ENCODE data around the gene PCDHA8. TPM values are rescaled to one million over a fixed set of nuclear protein-coding genes. Genes with fewer than 3 reads are reported as not detected.

PCDHA8 gene
- total and polyA plus RNA-seq, 2 of the 13 experiments (the other 11 are each of a cell fraction or from before 2014, with no cell fraction given): 0.03 to 0.11 TPM

GRCh38 chr5:140883927-140884697 lies 43.1 kb downstream of the PCDHA8 start (continued):
- no peak for TF ChIP-seq ZNF230 (CRISPR knock-in tag; IDR thresholded peaks at IDR 0.05)
- no peak for TF ChIP-seq ZNF652 (CRISPR knock-in tag; IDR thresholded peaks at IDR 0.05; ENCODE audit: borderline replicate concordance, low read depth)

Other genes with a start within 250 kb of the PCDHA8 start
- 0.70 and 1.7 TPM in 2 replicates for gene CD14, start 208.0 kb upstream of the PCDHA8 start, total RNA-seq (2016; rRNA removed; fragmentation: Illumina TruSeq; extraction: Trizol)
- gene CD14, start 208.0 kb upstream of the PCDHA8 start, polyA plus RNA-seq (2011; rRNA removed): 4.7 and 9.8 TPM in 2 replicates
- gene TMCO6, start 201.7 kb upstream of the PCDHA8 start, total RNA-seq (2016; rRNA removed; fragmentation: Illumina TruSeq; extraction: Trizol): 8.2 and 16.6 TPM in 2 replicates
- gene TMCO6, start 201.7 kb upstream of the PCDHA8 start, polyA plus RNA-seq (2011; rRNA removed): 28.2 and 36.3 TPM in 2 replicates
- 97.2 and 103 TPM in 2 replicates for gene NDUFA2, start 193.6 kb upstream of the PCDHA8 start, total RNA-seq (2016; rRNA removed; fragmentation: Illumina TruSeq; extraction: Trizol)
- 94.9 and 105 TPM in 2 replicates for gene NDUFA2, start 193.6 kb upstream of the PCDHA8 start, polyA plus RNA-seq (2011; rRNA removed)
- gene IK, start 193.4 kb upstream of the PCDHA8 start, total RNA-seq (2016; rRNA removed; fragmentation: Illumina TruSeq; extraction: Trizol): 67.5 and 86.4 TPM in 2 replicates
- gene IK, start 193.4 kb upstream of the PCDHA8 start, polyA plus RNA-seq (2011; rRNA removed): 63.7 and 65.3 TPM in 2 replicates
- 18.2 and 18.5 TPM in 2 replicates for gene WDR55, start 176.3 kb upstream of the PCDHA8 start, total RNA-seq (2016; rRNA removed; fragmentation: Illumina TruSeq; extraction: Trizol)
- 17.7 and 23.4 TPM in 2 replicates for gene WDR55, start 176.3 kb upstream of the PCDHA8 start, polyA plus RNA-seq (2011; rRNA removed)
- 0.17 and 0.55 TPM in 2 replicates for gene DND1, start 167.6 kb upstream of the PCDHA8 start, total RNA-seq (2016; rRNA removed; fragmentation: Illumina TruSeq; extraction: Trizol)
- 0.48 and 1.3 TPM in 2 replicates for gene DND1, start 167.6 kb upstream of the PCDHA8 start, polyA plus RNA-seq (2011; rRNA removed)
- 66.2 and 78.8 TPM in 2 replicates for gene HARS1, start 149.8 kb upstream of the PCDHA8 start, total RNA-seq (2016; rRNA removed; fragmentation: Illumina TruSeq; extraction: Trizol)
- 36.9 and 37.2 TPM in 2 replicates for gene HARS1, start 149.8 kb upstream of the PCDHA8 start, polyA plus RNA-seq (2011; rRNA removed)
- 25.8 and 28.3 TPM in 2 replicates for gene HARS2, start 149.7 kb upstream of the PCDHA8 start, total RNA-seq (2016; rRNA removed; fragmentation: Illumina TruSeq; extraction: Trizol)
- 17.6 and 17.9 TPM in 2 replicates for gene HARS2, start 149.7 kb upstream of the PCDHA8 start, polyA plus RNA-seq (2011; rRNA removed)
- 92.8 and 141 TPM in 2 replicates for gene ZMAT2, start 140.7 kb upstream of the PCDHA8 start, total RNA-seq (2016; rRNA removed; fragmentation: Illumina TruSeq; extraction: Trizol)
- 25.2 and 35.4 TPM in 2 replicates for gene ZMAT2, start 140.7 kb upstream of the PCDHA8 start, polyA plus RNA-seq (2011; rRNA removed)
- gene PCDHA1, start 55.0 kb upstream of the PCDHA8 start, total RNA-seq (2016; rRNA removed; fragmentation: Illumina TruSeq; extraction: Trizol): not detected in 2 replicates
- gene PCDHA1, start 55.0 kb upstream of the PCDHA8 start, polyA plus RNA-seq (2011; rRNA removed): not detected in 2 replicates
- not detected in 2 replicates for gene PCDHA2, start 46.3 kb upstream of the PCDHA8 start, total RNA-seq (2016; rRNA removed; fragmentation: Illumina TruSeq; extraction: Trizol)
- gene PCDHA2, start 46.3 kb upstream of the PCDHA8 start, polyA plus RNA-seq (2011; rRNA removed): not detected in 2 replicates
- not detected in 2 replicates for gene PCDHA3, start 40.1 kb upstream of the PCDHA8 start, total RNA-seq (2016; rRNA removed; fragmentation: Illumina TruSeq; extraction: Trizol)
- gene PCDHA3, start 40.1 kb upstream of the PCDHA8 start, polyA plus RNA-seq (2011; rRNA removed): not detected in 2 replicates
- gene PCDHA4, start 34.1 kb upstream of the PCDHA8 start, total RNA-seq (2016; rRNA removed; fragmentation: Illumina TruSeq; extraction: Trizol): not detected in 2 replicates
- gene PCDHA4, start 34.1 kb upstream of the PCDHA8 start, polyA plus RNA-seq (2011; rRNA removed): not detected in 2 replicates
- gene PCDHA5, start 19.6 kb upstream of the PCDHA8 start, total RNA-seq (2016; rRNA removed; fragmentation: Illumina TruSeq; extraction: Trizol): not detected in 2 replicates
- not detected in 2 replicates for gene PCDHA5, start 19.6 kb upstream of the PCDHA8 start, polyA plus RNA-seq (2011; rRNA removed)
- not detected in 2 replicates for gene PCDHA6, start 13.2 kb upstream of the PCDHA8 start, total RNA-seq (2016; rRNA removed; fragmentation: Illumina TruSeq; extraction: Trizol)
- gene PCDHA6, start 13.2 kb upstream of the PCDHA8 start, polyA plus RNA-seq (2011; rRNA removed): not detected in 2 replicates
- gene PCDHA7, start 6.9 kb upstream of the PCDHA8 start, total RNA-seq (2016; rRNA removed; fragmentation: Illumina TruSeq; extraction: Trizol): 0.28 and 0.53 TPM in 2 replicates
- gene PCDHA7, start 6.9 kb upstream of the PCDHA8 start, polyA plus RNA-seq (2011; rRNA removed): 0.49 and 0.54 TPM in 2 replicates
- 0.03 TPM in 1 of 2 replicates, not detected in the other for gene PCDHA9, start 7.2 kb downstream of the PCDHA8 start, total RNA-seq (2016; rRNA removed; fragmentation: Illumina TruSeq; extraction: Trizol)
- 0.03 and 0.04 TPM in 2 replicates for gene PCDHA9, start 7.2 kb downstream of the PCDHA8 start, polyA plus RNA-seq (2011; rRNA removed)
- gene PCDHA10, start 14.7 kb downstream of the PCDHA8 start, total RNA-seq (2016; rRNA removed; fragmentation: Illumina TruSeq; extraction: Trizol): 0.02 TPM in 1 of 2 replicates, not detected in the other
- gene PCDHA10, start 14.7 kb downstream of the PCDHA8 start, polyA plus RNA-seq (2011; rRNA removed): 0.01 and 0.03 TPM in 2 replicates
- 0.07 and 0.29 TPM in 2 replicates for gene PCDHA11, start 27.8 kb downstream of the PCDHA8 start, total RNA-seq (2016; rRNA removed; fragmentation: Illumina TruSeq; extraction: Trizol)
- gene PCDHA11, start 27.8 kb downstream of the PCDHA8 start, polyA plus RNA-seq (2011; rRNA removed): 0.05 TPM in 1 of 2 replicates, not detected in the other
- not detected in 2 replicates for gene PCDHA12, start 34.1 kb downstream of the PCDHA8 start, total RNA-seq (2016; rRNA removed; fragmentation: Illumina TruSeq; extraction: Trizol)
- gene PCDHA12, start 34.1 kb downstream of the PCDHA8 start, polyA plus RNA-seq (2011; rRNA removed): 0.03 TPM in 1 of 2 replicates, not detected in the other
- gene PCDHA13, start 40.9 kb downstream of the PCDHA8 start, total RNA-seq (2016; rRNA removed; fragmentation: Illumina TruSeq; extraction: Trizol): 0.04 TPM in 1 of 2 replicates, not detected in the other
- gene PCDHA13, start 40.9 kb downstream of the PCDHA8 start, polyA plus RNA-seq (2011; rRNA removed): 0.03 TPM in 1 of 2 replicates, not detected in the other
- 0.04 TPM in 1 of 2 replicates, not detected in the other for gene PCDHAC1, start 85.1 kb downstream of the PCDHA8 start, total RNA-seq (2016; rRNA removed; fragmentation: Illumina TruSeq; extraction: Trizol)
- 0.03 TPM in 1 of 2 replicates, not detected in the other for gene PCDHAC1, start 85.1 kb downstream of the PCDHA8 start, polyA plus RNA-seq (2011; rRNA removed)
- gene PCDHAC2, start 125.3 kb downstream of the PCDHA8 start, total RNA-seq (2016; rRNA removed; fragmentation: Illumina TruSeq; extraction: Trizol): not detected in 2 replicates
- not detected in 2 replicates for gene PCDHAC2, start 125.3 kb downstream of the PCDHA8 start, polyA plus RNA-seq (2011; rRNA removed)
- not detected in 2 replicates for gene PCDHB1, start 210.2 kb downstream of the PCDHA8 start, total RNA-seq (2016; rRNA removed; fragmentation: Illumina TruSeq; extraction: Trizol)
- not detected in 2 replicates for gene PCDHB1, start 210.2 kb downstream of the PCDHA8 start, polyA plus RNA-seq (2011; rRNA removed)

Measured in HepG2 (cell line).